GM12878 (cell line): ENCODE data around the gene EBI3. TPM values are rescaled to one million over a fixed set of nuclear protein-coding genes. Genes with fewer than 3 reads are reported as not detected.
A peak's percentile ranks its signal among the peaks of the same experiment; 100 is the strongest.

ENCODE experiments used
- ATAC-seq: fragments of 200-7000 bp; cut with Tn5 transposase; 3 replicates; pipeline ENCODE4 v1.9.1; 2020; ENCODE audit warnings: mild to moderate bottlenecking, moderate library complexity
- BruUV-seq: library from RNA; stranded (reverse); fragments of 400-500 nt; replicated peaks from 2 replicates; lab custom pipeline; 2021; lab: Mats Ljungman, UMichigan
- CTCF ChIA-PET: fragments of 300-600 bp; sonication (Branson Sonifier 250); formaldehyde crosslinking; extraction: SDS; loops from one replicate; lab custom pipeline; 2021; ENCODE audit warnings: inconsistent platforms; lab: Yijun Ruan, JAX
- POLR2A ChIA-PET: fragments of 350-600 bp; formaldehyde crosslinking; extraction: SDS; loops from one replicate; lab custom pipeline; 2021; ENCODE audit warnings: inconsistent platforms; lab: Charles Lee
- RAD21 ChIA-PET: fragments of 300-600 bp; sonication (Branson Sonifier 250); formaldehyde crosslinking; loops from one replicate; lab custom pipeline; 2023; ENCODE audit warnings: antibody characterized with exemption; ENCODE audit not compliant: unreplicated experiment; lab: Charles Lee
- SMC1A ChIA-PET: fragments of 300-600 bp; sonication (Branson Sonifier 250); formaldehyde crosslinking; loops from one replicate; lab custom pipeline; 2023; ENCODE audit not compliant: unreplicated experiment, uncharacterized antibody; lab: Charles Lee
- DNase-seq: peaks from one replicate; pipeline ENCODE4 v3.0.0-alpha.2; 2011; ENCODE audit warnings: low read depth, low spot score
- FAIRE-seq: peaks from 3 replicates; lab custom pipeline; 2011; peaks lifted over from hg19 to GRCh38; lab: Jason Lieb, UNC
- H2AFZ ChIP-seq: 2 replicates; pipeline ENCODE4 v1.6.0; 2011; ENCODE audit warnings: low read depth, low read length, control low read depth; ENCODE audit not compliant: control insufficient read depth
- H3K27ac ChIP-seq: 2 replicates; pipeline ENCODE4 v1.5.1; 2011; ENCODE audit warnings: control low read depth; ENCODE audit not compliant: control insufficient read depth, insufficient read depth
- H3K27me3 ChIP-seq, 2 experiments: replicated peaks in 1 of 2; 2 replicates each; pipeline versions ENCODE4 v1.6.0 to v1.6.1; 2011; ENCODE audit warnings: low read length in 1 of 2; ENCODE audit not compliant: control insufficient read depth in 2 of 2, insufficient read depth in 2 of 2
- H3K36me3 ChIP-seq, 2 experiments: 2 replicates each; pipeline ENCODE4 v1.5.1; 2011; ENCODE audit warnings: low read length in 1 of 2; ENCODE audit not compliant: control insufficient read depth in 2 of 2, insufficient read depth in 2 of 2
- H3K4me1 ChIP-seq: 2 replicates; pipeline ENCODE4 v1.6.1; 2011; ENCODE audit warnings: mild to moderate bottlenecking, low read length, moderate library complexity, mixed read lengths; ENCODE audit not compliant: control insufficient read depth, insufficient read depth
- H3K4me2 ChIP-seq: 2 replicates; pipeline ENCODE4 v1.6.0; 2011; ENCODE audit warnings: control low read depth; ENCODE audit not compliant: control insufficient read depth, insufficient read depth
- H3K4me3 ChIP-seq: fragments of 200-600 bp; sonication (generic); 2 replicates; pipeline ENCODE4 v1.5.1; 2016
- H3K79me2 ChIP-seq: 2 replicates; pipeline ENCODE4 v1.6.0; 2011; ENCODE audit warnings: low read length; ENCODE audit not compliant: control insufficient read depth, insufficient read depth
- H3K9ac ChIP-seq: 2 replicates; pipeline ENCODE4 v1.8.0; 2011; ENCODE audit warnings: low read length, control low read depth, mixed read lengths; ENCODE audit not compliant: control insufficient read depth, insufficient read depth
- H3K9me3 ChIP-seq: replicated peaks from 3 replicates; pipeline ENCODE4 v1.5.1; 2011; ENCODE audit warnings: mild to moderate bottlenecking, low read length; ENCODE audit not compliant: control insufficient read depth, insufficient read depth
- H4K20me1 ChIP-seq: 2 replicates; pipeline ENCODE4 v1.6.0; 2011; ENCODE audit not compliant: control insufficient read depth, insufficient read depth
- ETV6 ChIP-seq, 2 experiments: fragments of 450-650 bp in 1 of 2; IDR thresholded peaks in 1 of 2; conservative IDR thresholded peaks in 1 of 2; 2 replicates each; pipeline ENCODE4 v1.6.1; 2014; ENCODE audit warnings: antibody characterized with exemption in 1 of 2, borderline replicate concordance in 1 of 2, low read depth in 1 of 2, mild to moderate bottlenecking in 1 of 2, moderate library complexity in 1 of 2
- MYB ChIP-seq: fragments of 150-350 bp; IDR thresholded peaks from 2 replicates; pipeline ENCODE4 v1.6.1; 2014; ENCODE audit warnings: mild to moderate bottlenecking, low read depth, low read length, borderline replicate concordance
- NFIC ChIP-seq: IDR thresholded peaks from 2 replicates; pipeline ENCODE4 v1.6.1; 2012; ENCODE audit warnings: low read depth, mild to moderate bottlenecking, inconsistent platforms, low read length, moderate library complexity
- POU2F2 ChIP-seq: IDR thresholded peaks from 3 replicates; pipeline ENCODE4 v1.6.1; 2011; ENCODE audit warnings: low read depth, mild to moderate bottlenecking, low read length, borderline replicate concordance
- SPI1 ChIP-seq: IDR thresholded peaks from 2 replicates; pipeline ENCODE4 v1.6.1; 2011; ENCODE audit warnings: low read depth, mild to moderate bottlenecking, low read length, moderate library complexity, borderline replicate concordance; ENCODE audit not compliant: insufficient read depth
- WGBS: methylation state at CpG from one replicate; pipeline ENCODE4 v1.1.6; 2016; ENCODE audit warnings: low lambda C conversion rate; ENCODE audit not compliant: insufficient replicate concordance, insufficient coverage; ENCODE audit errors: missing lambda C conversion rate; 5-methylcytosine and 5-hydroxymethylcytosine counted together
- in situ Hi-C: fragments of 300-500 bp; cut with MboI; formaldehyde crosslinking; loops from 9 replicates; pipeline ENCODE4 v1.14.3; 2018; ENCODE audit warnings: mixed read lengths
- intact Hi-C: fragments of 100-400 bp; cut with micrococcal nuclease; formaldehyde crosslinking; loops from one replicate; pipeline ENCODE4 v1.14.2; 2022; ENCODE audit not compliant: unreplicated experiment
- polyA plus RNA-seq, 11 experiments: library from polyadenylated mRNA; depleted of rRNA in 4 of 11; unstranded in 6 of 11; stranded (reverse) in 5 of 11; fragments of >200 nt; fragmentation: Nextera tagmentation in 4 of 11; fragmentation: Illumina TruSeq in 1 of 11; extraction: Ambion mirVana in 4 of 11; extraction: Trizol in 1 of 11; gene quantifications; 1 replicate in 1 of 11; 2 replicates in 10 of 11; pipeline versions ENCODE4 v1.2.1 to v1.2.3, GENCODE V29; 2011 to 2016; ENCODE audit warnings: inconsistent platforms in 2 of 11, missing spikeins in 2 of 11, low read depth in 1 of 11
- total RNA-seq, 4 experiments: library from RNA; depleted of rRNA in 3 of 4; stranded (reverse); fragments of >200 nt in 3 of 4; fragmentation: Illumina TruSeq in 1 of 4; extraction: Trizol in 1 of 4; gene quantifications; 2 replicates each; pipeline versions ENCODE4 v1.2.1 to v1.2.3, GENCODE V29; 2013 to 2021
- TF ChIP-seq, protein P1 (sequence below): fragments of 450-650 bp; IDR thresholded peaks from 2 replicates; pipeline ENCODE4 v1.6.1; 2017; ENCODE audit warnings: antibody characterized with exemption, mild to moderate bottlenecking, moderate library complexity
- TF ChIP-seq, protein P2 (sequence below): fragments of 450-650 bp; IDR thresholded peaks from 2 replicates; pipeline ENCODE4 v1.6.1; 2016; ENCODE audit warnings: mild to moderate bottlenecking

Gene EBI3
- total and polyA plus RNA-seq, 10 of the 15 experiments (the other 5 are each of a cell fraction or from before 2014, with no cell fraction given) = 22.0 to 288 (median 186) TPM

DNA sequence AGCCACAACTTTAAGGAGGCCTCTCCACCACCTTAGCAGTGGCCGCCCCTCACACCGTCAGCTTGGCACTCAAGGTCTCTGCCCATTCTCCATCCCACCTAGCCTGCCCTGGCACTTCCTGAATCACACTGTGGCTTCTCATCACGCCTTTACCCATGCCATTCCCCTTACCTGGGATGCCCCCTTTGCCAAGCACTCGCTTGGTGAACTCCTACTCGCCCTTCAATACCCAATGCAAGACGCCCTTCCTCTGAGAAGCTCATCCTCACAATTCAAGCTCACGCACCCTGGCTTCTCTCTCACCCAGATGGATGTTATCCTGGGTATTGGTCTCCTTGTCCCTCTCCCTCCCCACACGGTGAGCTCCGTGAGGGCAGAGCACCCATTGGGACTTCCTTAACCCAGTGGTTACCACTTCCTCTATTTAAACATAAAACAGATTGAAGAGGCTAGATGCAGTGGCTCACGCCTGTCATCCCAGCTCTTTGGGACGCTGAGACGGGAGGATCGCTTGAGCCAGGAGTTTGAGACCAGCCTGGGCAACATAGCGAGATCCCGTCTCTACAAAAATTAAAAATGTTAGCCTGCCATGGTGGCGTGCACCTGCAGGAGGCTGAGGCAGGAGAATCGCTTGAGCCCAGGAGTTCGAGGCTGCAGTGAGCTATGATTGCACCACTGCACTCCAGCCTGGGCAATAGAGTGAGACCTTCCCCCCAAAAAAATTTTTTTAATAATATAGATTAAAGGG is 37.1 kb downstream of the EBI3 start:
- H3K27me3 ChIP-seq = no peaks in the 10 kb centered on the region
- no peak overlapping the region for H3K9ac ChIP-seq
- ChIA-PET POLR2A (interaction anchor here (0.6 to 0.7 kb wide), 3 partner anchors 52 to 523 kb away, joined by 3 to 7 read pairs (median 3); no protein-coding TSS in a partner anchor), RAD21 (interaction anchor here (0.9 to 2.8 kb wide), 7 partner anchors 77 to 260 kb away, joined by 3 to 10 read pairs (median 5); partner anchors contain the start of genes CHAF1A and MPND), SMC1A (interaction anchor here (0.6 to 2.6 kb wide), 6 partner anchors 32 to 259 kb away, joined by 3 to 12 read pairs (median 4); no protein-coding TSS in a partner anchor), CTCF (interaction anchor here (0.6 to 5.4 kb wide), 33 partner anchors 9 to 258 kb away, joined by 3 to 78 read pairs (median 4); partner anchors contain the start of genes CHAF1A, EBI3, HDGFL2 and MPND)
- no TSS peak for BruUV-seq
- no peak for ATAC-seq
- H3K27ac ChIP-seq = no peak overlapping the region
- TF ChIP-seq MYB (no peak), POU2F2 (no peak), ETV6 (conservative IDR thresholded peaks at IDR 0.05 in 1 of 2, IDR thresholded peaks at IDR 0.05 in 1 of 2; ENCODE audit: borderline replicate concordance in 1 of 2, low read depth in 1 of 2) (no peak), SPI1 (peak; percentile 49; the same call in 1 of the 2 replicates), NFIC (no peak)
- TF ChIP-seq, protein P1, sequence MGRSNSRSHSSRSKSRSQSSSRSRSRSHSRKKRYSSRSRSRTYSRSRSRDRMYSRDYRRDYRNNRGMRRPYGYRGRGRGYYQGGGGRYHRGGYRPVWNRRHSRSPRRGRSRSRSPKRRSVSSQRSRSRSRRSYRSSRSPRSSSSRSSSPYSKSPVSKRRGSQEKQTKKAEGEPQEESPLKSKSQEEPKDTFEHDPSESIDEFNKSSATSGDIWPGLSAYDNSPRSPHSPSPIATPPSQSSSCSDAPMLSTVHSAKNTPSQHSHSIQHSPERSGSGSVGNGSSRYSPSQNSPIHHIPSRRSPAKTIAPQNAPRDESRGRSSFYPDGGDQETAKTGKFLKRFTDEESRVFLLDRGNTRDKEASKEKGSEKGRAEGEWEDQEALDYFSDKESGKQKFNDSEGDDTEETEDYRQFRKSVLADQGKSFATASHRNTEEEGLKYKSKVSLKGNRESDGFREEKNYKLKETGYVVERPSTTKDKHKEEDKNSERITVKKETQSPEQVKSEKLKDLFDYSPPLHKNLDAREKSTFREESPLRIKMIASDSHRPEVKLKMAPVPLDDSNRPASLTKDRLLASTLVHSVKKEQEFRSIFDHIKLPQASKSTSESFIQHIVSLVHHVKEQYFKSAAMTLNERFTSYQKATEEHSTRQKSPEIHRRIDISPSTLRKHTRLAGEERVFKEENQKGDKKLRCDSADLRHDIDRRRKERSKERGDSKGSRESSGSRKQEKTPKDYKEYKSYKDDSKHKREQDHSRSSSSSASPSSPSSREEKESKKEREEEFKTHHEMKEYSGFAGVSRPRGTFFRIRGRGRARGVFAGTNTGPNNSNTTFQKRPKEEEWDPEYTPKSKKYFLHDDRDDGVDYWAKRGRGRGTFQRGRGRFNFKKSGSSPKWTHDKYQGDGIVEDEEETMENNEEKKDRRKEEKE = no peak
- TF ChIP-seq, protein P2, sequence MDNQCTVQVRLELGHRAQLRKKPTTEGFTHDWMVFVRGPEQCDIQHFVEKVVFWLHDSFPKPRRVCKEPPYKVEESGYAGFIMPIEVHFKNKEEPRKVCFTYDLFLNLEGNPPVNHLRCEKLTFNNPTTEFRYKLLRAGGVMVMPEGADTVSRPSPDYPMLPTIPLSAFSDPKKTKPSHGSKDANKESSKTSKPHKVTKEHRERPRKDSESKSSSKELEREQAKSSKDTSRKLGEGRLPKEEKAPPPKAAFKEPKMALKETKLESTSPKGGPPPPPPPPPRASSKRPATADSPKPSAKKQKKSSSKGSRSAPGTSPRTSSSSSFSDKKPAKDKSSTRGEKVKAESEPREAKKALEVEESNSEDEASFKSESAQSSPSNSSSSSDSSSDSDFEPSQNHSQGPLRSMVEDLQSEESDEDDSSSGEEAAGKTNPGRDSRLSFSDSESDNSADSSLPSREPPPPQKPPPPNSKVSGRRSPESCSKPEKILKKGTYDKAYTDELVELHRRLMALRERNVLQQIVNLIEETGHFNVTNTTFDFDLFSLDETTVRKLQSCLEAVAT = no peak
- H2AFZ ChIP-seq = no peak overlapping the region
- H3K9me3 ChIP-seq = no peaks in the 10 kb centered on the region; the same call in 2 of the 3 replicates
- 86% methylated on average over 18 of the region's 18 CpGs for WGBS
- no peaks in the 10 kb centered on the region; the same call in 1 of the 2 replicates for H3K4me1 ChIP-seq
- in situ Hi-C loops (loop anchor here (5.0 kb wide), 1 partner anchor 86 kb away; no protein-coding TSS in a partner anchor), intact Hi-C loops (loop anchor here (2.0 to 5.0 kb wide), 2 partner anchors 136 to 258 kb away; partner anchors contain the start of genes CHAF1A and SH3GL1)
- no peak for DNase-seq
- H3K4me2 ChIP-seq = no peak overlapping the region
- H3K79me2 ChIP-seq = no peaks in the 10 kb centered on the region
- no peak overlapping the region for H3K4me3 ChIP-seq
- peaks cover 18 to 20% of the 10 kb centered on the region in 2 experiments for H3K36me3 ChIP-seq
- no peak for FAIRE-seq
- no peaks in the 10 kb centered on the region for H4K20me1 ChIP-seq
